ENCODE measurements around the gene ZNF575. TPM values are rescaled to one million over a fixed set of nuclear protein-coding genes. Genes with fewer than 3 reads are reported as not detected.
"Not testable (repeated sequence)": the region's sequence is repeated elsewhere in the genome, so short reads cannot be mapped to it uniquely, and the experiment has no call there.

ZNF575 gene
- total and polyA plus RNA-seq, 10 of the 15 experiments (the other 5 are each of a cell fraction or from before 2014, with no cell fraction given): 0.18 to 2.8 (median 0.75) TPM

DNA sequence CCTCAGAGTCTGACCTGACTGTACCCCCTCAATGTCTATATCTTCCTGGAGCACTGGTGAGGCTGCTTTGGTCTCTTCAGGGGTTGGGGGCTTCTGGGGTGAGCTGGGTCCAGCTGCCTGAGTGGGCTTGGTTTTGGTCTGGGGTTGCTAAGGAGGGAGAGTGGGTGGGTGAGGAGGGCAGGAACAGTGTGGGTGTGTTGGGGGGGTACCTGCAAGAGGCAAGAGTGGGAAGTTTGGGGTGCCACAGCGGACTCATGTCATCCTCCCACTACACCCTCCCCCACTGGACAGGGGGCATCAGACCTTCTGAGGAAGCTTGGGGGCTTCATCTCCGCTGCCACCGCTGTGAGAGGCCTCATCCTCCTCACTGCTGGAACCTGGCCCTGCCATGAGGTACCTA, 13.6 kb downstream of the ZNF575 start:
- H3K4me1 ChIP-seq (ENCODE audit: control insufficient read depth, insufficient read depth, low read length): no peaks in the 10 kb centered on the region
- TF ChIP-seq CHD4 (IDR thresholded peaks at IDR 0.05): no peak
- no peak for TF ChIP-seq YY1 (IDR thresholded peaks at IDR 0.05; ENCODE audit: low read depth, low read length)
- no peak for TF ChIP-seq ETV6 (conservative IDR thresholded peaks at IDR 0.05 in 1 of 2, IDR thresholded peaks at IDR 0.05 in 1 of 2; ENCODE audit: borderline replicate concordance in 1 of 2, low read depth in 1 of 2)
- no peak for TF ChIP-seq GATAD2B (conservative IDR thresholded peaks at IDR 0.05; ENCODE audit: low read depth)
- TF ChIP-seq FOXM1 (IDR thresholded peaks at IDR 0.05; ENCODE audit: low read depth, low read length): no peak
- no peak for TF ChIP-seq ZZZ3 (IDR thresholded peaks at IDR 0.05; ENCODE audit: control insufficient read depth, insufficient read length, low read depth)
- TF ChIP-seq PAX8 (IDR thresholded peaks at IDR 0.05): no peak
- no peak for TF ChIP-seq NRF1 (conservative IDR thresholded peaks at IDR 0.05; ENCODE audit: low read depth, low read length)
- FAIRE-seq (no peak), ATAC-seq (no peak), DNase-seq (ENCODE audit: low read depth, low spot score) (no peak)
- H3K27me3 ChIP-seq (replicated peaks in 1 of 2; ENCODE audit: control insufficient read depth in 2 of 2, insufficient read depth in 2 of 2, low read length in 1 of 2): no peaks in the 10 kb centered on the region
- POLR2A ChIA-PET: interaction anchor here (0.6 kb wide), 1 partner anchor 21 kb away, joined by 3 read pairs; no protein-coding TSS in a partner anchor
- RAD21 ChIA-PET (ENCODE audit: unreplicated experiment): no interaction called here
- H3K9me3 ChIP-seq (replicated peaks; ENCODE audit: control insufficient read depth, insufficient read depth, low read length): no peaks in the 10 kb centered on the region
- no TSS peak for BruUV-seq (replicated peaks)
- 96% methylated on average over 3 of the region's 3 CpGs for WGBS (ENCODE audit: insufficient coverage, insufficient replicate concordance, low lambda C conversion rate, missing lambda C conversion rate)
- no peak overlapping the region for H3K4me2 ChIP-seq (ENCODE audit: control insufficient read depth, insufficient read depth)
- H3K79me2 ChIP-seq (ENCODE audit: control insufficient read depth, insufficient read depth, low read length): no peaks in the 10 kb centered on the region
- no peaks in the 10 kb centered on the region for H4K20me1 ChIP-seq (ENCODE audit: control insufficient read depth, insufficient read depth)
- no peak overlapping the region for H3K27ac ChIP-seq (ENCODE audit: control insufficient read depth, insufficient read depth)
- CTCF ChIA-PET: no interaction called here
- SMC1A ChIA-PET (ENCODE audit: uncharacterized antibody, unreplicated experiment): no interaction called here
- intact Hi-C loops (cut with micrococcal nuclease; ENCODE audit: unreplicated experiment) (no loop called here), in situ Hi-C loops (cut with MboI) (no loop called here)
- H2AFZ ChIP-seq (ENCODE audit: control insufficient read depth, low read depth, low read length): no peak overlapping the region
- H3K9ac ChIP-seq (ENCODE audit: control insufficient read depth, insufficient read depth, low read length): no peak overlapping the region
- peaks cover 13 to 16% of the 10 kb centered on the region in 2 experiments for H3K36me3 ChIP-seq (ENCODE audit: control insufficient read depth in 2 of 2, insufficient read depth in 2 of 2, low read length in 1 of 2)
- no peak overlapping the region for H3K4me3 ChIP-seq

DNA sequence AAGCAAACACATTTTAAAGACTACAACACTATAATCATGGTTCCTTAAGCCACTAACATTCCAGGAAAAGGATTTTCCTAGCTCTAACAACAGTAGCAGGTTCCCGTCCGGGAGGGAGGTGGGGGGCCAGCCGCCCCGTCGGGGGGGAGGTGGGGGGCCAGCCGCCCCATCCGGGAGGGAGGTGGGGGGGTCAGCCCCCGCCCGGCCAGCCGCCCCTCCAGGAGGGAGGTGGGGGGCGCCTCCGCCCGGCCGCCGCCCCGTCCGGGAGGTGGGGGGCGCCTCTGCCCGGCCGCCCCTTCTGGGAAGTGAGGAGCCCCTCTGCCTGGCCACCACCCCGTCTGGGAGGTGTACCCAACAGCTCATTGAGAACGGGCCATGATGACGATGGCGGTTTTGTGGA, 14.9 kb downstream of the ZNF575 start:
- SMC1A ChIA-PET (ENCODE audit: uncharacterized antibody, unreplicated experiment); CTCF ChIA-PET; H3K79me2 ChIP-seq (ENCODE audit: control insufficient read depth, insufficient read depth, low read length); H2AFZ ChIP-seq (ENCODE audit: control insufficient read depth, low read depth, low read length); H3K4me2 ChIP-seq (ENCODE audit: control insufficient read depth, insufficient read depth); H3K9me3 ChIP-seq (replicated peaks; ENCODE audit: control insufficient read depth, insufficient read depth, low read length); in situ Hi-C loops (cut with MboI); RAD21 ChIA-PET (ENCODE audit: unreplicated experiment); DNase-seq (ENCODE audit: low read depth, low spot score); H3K27ac ChIP-seq (ENCODE audit: control insufficient read depth, insufficient read depth); H3K4me1 ChIP-seq (ENCODE audit: control insufficient read depth, insufficient read depth, low read length); H3K4me3 ChIP-seq; FAIRE-seq; H3K27me3 ChIP-seq (replicated peaks in 1 of 2; ENCODE audit: control insufficient read depth in 2 of 2, insufficient read depth in 2 of 2, low read length in 1 of 2); H3K9ac ChIP-seq (ENCODE audit: control insufficient read depth, insufficient read depth, low read length); BruUV-seq (replicated peaks); ATAC-seq; intact Hi-C loops (cut with micrococcal nuclease; ENCODE audit: unreplicated experiment); H4K20me1 ChIP-seq (ENCODE audit: control insufficient read depth, insufficient read depth): not testable (repeated sequence)
- peaks cover 12 to 17% of the 10 kb centered on the region in 2 experiments for H3K36me3 ChIP-seq (ENCODE audit: control insufficient read depth in 2 of 2, insufficient read depth in 2 of 2, low read length in 1 of 2)
- POLR2A ChIA-PET: interaction anchor here (0.6 kb wide), 1 partner anchor 115 kb away, joined by 3 read pairs; no protein-coding TSS in a partner anchor
- no CpG with 5 or more reads among the region's 24 CpGs for WGBS (ENCODE audit: insufficient coverage, insufficient replicate concordance, low lambda C conversion rate, missing lambda C conversion rate)

Data from GM12878 (cell line).